Measurements from ENCODE around the gene EQTN. TPM values are rescaled to one million over a fixed set of nuclear protein-coding genes. Genes with fewer than 3 reads are reported as not detected.

Gene EQTN
- total RNA-seq = under 1 TPM in 2 of 3 donors, not detected in 1; 0.73 to 0.98 TPM

DNA sequence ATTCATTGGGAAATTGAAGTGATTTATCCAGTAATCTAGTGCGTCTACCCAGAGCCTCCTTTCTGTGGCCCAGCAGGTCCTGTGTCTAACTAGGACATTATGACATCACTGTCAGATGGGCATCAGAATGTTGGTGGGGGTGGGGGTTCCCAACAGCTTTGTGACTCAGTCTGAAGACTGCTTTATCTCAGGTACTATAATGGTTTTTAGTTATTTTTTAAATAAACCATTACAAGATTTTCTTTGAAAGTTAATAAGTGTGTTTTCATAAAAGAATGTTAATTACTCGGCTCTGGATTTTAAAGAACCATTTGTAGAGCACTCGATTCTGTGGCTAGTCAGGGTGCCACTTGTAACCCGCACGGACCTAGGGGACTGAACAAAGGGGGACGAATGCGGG lies at the start of gene EQTN:
TSS of gene EQTN (minus strand) at position 101 of the 400 bp plus-strand sequence. CDS start at position 6, 95 bp downstream.
- Histone ChIP-seq H3K27ac (no peak within 1 kb of the TSS), H3K9me3 (no peaks in the 10 kb centered on the region), H3K27me3 (no peaks in the 10 kb centered on the region), H3K36me3 (no peaks in the 10 kb centered on the region), H3K4me1 (no peaks in the 10 kb centered on the region), H3K4me3 (no peak within 1 kb of the TSS)
- TF ChIP-seq, protein P1, sequence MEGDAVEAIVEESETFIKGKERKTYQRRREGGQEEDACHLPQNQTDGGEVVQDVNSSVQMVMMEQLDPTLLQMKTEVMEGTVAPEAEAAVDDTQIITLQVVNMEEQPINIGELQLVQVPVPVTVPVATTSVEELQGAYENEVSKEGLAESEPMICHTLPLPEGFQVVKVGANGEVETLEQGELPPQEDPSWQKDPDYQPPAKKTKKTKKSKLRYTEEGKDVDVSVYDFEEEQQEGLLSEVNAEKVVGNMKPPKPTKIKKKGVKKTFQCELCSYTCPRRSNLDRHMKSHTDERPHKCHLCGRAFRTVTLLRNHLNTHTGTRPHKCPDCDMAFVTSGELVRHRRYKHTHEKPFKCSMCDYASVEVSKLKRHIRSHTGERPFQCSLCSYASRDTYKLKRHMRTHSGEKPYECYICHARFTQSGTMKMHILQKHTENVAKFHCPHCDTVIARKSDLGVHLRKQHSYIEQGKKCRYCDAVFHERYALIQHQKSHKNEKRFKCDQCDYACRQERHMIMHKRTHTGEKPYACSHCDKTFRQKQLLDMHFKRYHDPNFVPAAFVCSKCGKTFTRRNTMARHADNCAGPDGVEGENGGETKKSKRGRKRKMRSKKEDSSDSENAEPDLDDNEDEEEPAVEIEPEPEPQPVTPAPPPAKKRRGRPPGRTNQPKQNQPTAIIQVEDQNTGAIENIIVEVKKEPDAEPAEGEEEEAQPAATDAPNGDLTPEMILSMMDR (IDR thresholded peaks at IDR 0.05) = no peak
- TF ChIP-seq POLR2A (IDR thresholded peaks at IDR 0.05) = no peak
- no peak for DNase-seq (ENCODE audit: low spot score in 2 of 2)
- intact Hi-C loops (cut with DNase I; ENCODE audit: low total_unique reads) = no loop called here

DNA sequence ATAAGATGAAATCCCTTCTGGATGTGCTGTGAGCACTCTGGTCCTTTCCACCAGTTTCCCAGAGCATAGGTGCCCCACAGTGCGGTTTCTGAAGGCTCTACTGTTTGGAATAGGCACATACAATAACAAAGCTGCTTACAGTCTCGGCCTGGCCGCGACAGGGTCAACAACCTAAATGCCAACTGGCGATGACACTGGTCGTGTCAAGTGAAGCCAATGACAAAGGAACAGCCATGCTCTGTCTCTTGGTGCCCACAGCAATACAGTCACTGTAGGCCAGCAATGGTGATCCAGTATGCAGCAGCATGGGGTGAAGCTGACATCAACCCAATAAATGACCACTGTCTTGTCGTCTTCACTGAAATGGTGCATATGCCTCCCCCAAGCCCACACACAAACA lies 47.8 kb upstream of the EQTN start:
- TF ChIP-seq, protein P1 (IDR thresholded peaks at IDR 0.05) = no peak
- TF ChIP-seq POLR2AphosphoS5 (IDR thresholded peaks at IDR 0.05) (no peak), POLR2A (IDR thresholded peaks at IDR 0.05) (no peak)
- no peaks in the 10 kb centered on the region for H3K36me3 ChIP-seq
- no peak overlapping the region for H3K4me3 ChIP-seq
- H3K9me3 ChIP-seq = no peaks in the 10 kb centered on the region
- intact Hi-C loops (cut with DNase I; ENCODE audit: low total_unique reads) = no loop called here
- peaks cover 0 to 8% of the 10 kb centered on the region in 2 donors for H3K4me1 ChIP-seq
- no peak for DNase-seq (ENCODE audit: low spot score in 2 of 2)
- H3K27me3 ChIP-seq = no peaks in the 10 kb centered on the region
- no peak overlapping the region for H3K27ac ChIP-seq

DNA sequence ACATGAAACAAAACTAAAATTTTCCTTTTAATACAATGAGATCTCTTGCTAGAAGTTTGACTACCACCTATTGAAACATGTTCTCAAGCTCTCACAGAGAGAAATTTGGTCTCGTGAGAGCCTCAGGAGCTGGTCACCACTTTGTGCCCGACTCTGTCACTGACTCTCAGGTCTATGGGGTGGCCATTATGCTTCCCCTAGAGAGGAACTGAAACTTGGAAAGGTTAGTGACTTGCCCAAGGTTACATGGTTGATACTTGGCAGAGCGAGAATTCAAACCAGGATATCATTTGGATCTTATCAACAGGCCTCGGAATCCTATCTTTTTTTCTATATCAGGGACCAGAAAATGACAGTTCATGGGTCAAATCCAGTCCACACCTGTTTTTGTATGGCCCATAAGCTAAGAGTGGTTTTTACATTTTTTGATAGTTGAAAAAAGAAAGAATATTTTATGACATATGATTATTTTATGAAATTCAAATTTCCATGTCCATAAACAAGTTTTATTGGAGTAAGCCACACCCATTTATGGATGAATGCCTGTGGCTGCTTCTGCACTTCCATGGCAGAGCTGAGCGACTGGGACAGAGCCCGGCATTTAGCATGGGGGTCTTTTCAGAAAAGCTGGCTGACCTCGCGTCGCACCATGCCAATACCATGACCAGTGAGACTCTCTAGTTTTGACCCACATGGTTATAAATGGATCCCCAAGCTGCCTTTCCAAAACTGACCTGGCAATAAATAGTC lies 44.8 kb upstream of the EQTN start:
- intact Hi-C loops (cut with DNase I; ENCODE audit: low total_unique reads) = no loop called here
- Histone ChIP-seq H3K4me1 (peaks cover 7 to 23% of the 10 kb centered on the region in 2 donors), H3K27ac (peak overlapping the region; percentile 71 to 89), H3K9me3 (no peaks in the 10 kb centered on the region), H3K4me3 (no peak overlapping the region), H3K36me3 (no peaks in the 10 kb centered on the region), H3K27me3 (no peaks in the 10 kb centered on the region)
- no peak for DNase-seq (ENCODE audit: low spot score in 2 of 2)
- TF ChIP-seq POLR2A (IDR thresholded peaks at IDR 0.05) = no peak
- no peak for TF ChIP-seq POLR2AphosphoS5 (IDR thresholded peaks at IDR 0.05)
- TF ChIP-seq, protein P1 (IDR thresholded peaks at IDR 0.05) = no peak

DNA sequence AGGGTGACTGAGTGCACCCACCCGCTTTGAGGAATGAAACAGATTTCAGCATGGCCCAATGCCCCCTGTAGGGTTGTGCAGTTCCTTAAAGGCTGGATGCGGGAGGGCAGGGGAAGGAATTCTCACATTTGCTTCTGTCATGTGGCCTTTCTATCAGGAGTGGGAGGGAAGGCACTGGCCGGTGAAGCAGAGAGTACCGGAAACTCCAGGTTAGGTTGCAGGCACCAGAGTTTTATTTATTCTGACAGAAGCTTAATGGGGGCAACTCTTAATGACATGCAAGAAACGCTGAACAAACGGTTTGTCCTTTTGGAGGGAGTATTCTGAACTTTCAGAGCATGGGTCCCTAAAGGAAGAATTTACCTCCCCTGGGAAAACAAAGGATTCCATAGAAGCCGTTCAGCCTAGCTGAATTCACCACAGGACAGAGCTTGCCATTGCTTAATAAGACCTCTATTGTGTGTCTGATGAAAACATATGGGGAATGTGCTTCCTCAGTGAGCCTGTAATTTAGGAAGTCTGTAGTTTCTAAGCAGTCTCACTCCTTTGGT lies 44.1 kb upstream of the EQTN start:
- no peak for DNase-seq (ENCODE audit: low spot score in 2 of 2)
- Histone ChIP-seq H3K4me1 (peaks cover 7 to 23% of the 10 kb centered on the region in 2 donors), H3K9me3 (no peaks in the 10 kb centered on the region), H3K27me3 (no peaks in the 10 kb centered on the region), H3K4me3 (no peak overlapping the region), H3K36me3 (no peaks in the 10 kb centered on the region), H3K27ac (peak overlapping the region; percentile 71 to 89)
- TF ChIP-seq POLR2AphosphoS5 (IDR thresholded peaks at IDR 0.05) (no peak), POLR2A (IDR thresholded peaks at IDR 0.05) (no peak)
- TF ChIP-seq, protein P1 (IDR thresholded peaks at IDR 0.05) = no peak
- intact Hi-C loops (cut with DNase I; ENCODE audit: low total_unique reads) = no loop called here

DNA sequence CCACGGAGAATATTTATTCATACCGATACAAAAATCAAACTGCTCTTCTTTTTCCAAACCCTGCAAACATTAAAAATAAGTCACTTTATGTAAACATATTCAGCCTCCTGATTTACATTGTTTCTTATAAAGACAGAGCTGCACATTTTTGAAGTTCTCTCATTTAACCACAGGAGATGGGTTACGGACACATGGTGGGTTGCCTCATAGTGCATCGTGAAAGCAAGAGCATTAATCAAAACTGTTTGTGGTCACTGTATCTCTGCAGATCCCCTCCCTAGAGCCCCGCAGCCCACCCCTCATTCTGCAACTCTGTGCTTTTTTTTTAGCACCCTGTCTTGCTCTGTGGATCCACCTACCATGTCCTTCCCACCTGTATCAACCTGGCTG lies 43.3 kb upstream of the EQTN start:
- no peaks in the 10 kb centered on the region for H3K27me3 ChIP-seq
- H3K36me3 ChIP-seq = no peaks in the 10 kb centered on the region
- intact Hi-C loops (cut with DNase I; ENCODE audit: low total_unique reads) = no loop called here
- peak overlapping the region; percentile 71 to 89 for H3K27ac ChIP-seq
- H3K4me3 ChIP-seq = no peak overlapping the region
- no peak for DNase-seq (ENCODE audit: low spot score in 2 of 2)
- H3K4me1 ChIP-seq = peaks cover 7 to 23% of the 10 kb centered on the region in 2 donors
- no peaks in the 10 kb centered on the region for H3K9me3 ChIP-seq
- TF ChIP-seq POLR2A (IDR thresholded peaks at IDR 0.05) = no peak
- TF ChIP-seq POLR2AphosphoS5 (IDR thresholded peaks at IDR 0.05) = no peak
- TF ChIP-seq, protein P1 (IDR thresholded peaks at IDR 0.05) = no peak
